GM12873 (cell line): ENCODE data around the gene TP53TG5.

Experiments used
- TF ChIP-seq, protein P1 (sequence below): IDR thresholded peaks from 2 replicates; pipeline ENCODE4 v1.5.1; 2012; ENCODE audit warnings: low read depth, mild to moderate bottlenecking, moderate library complexity, low read length, control low read depth; ENCODE audit not compliant: insufficient read depth; ENCODE audit errors: missing control alignments

TP53TG5 gene

DNA sequence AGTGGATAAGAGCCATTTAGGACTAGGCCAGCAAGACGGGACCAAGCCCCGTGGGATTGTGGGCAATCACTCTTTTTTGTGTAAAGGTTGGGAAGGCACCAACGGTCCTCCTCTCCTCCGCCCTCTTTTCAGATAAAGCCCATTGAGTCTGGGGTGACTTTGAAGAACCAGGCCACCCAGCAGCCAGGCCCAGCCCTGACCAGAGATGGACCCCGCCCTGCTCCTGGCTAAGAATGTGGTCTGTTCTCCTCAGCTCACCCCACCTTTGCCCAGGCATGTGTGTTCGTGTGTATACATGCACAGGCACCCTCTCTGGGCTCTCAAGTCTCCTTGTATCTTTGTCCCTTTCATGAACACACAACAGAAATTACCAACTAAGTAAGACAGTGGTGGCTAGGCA is 39.0 kb downstream of the TP53TG5 start:
- TF ChIP-seq, protein P1, sequence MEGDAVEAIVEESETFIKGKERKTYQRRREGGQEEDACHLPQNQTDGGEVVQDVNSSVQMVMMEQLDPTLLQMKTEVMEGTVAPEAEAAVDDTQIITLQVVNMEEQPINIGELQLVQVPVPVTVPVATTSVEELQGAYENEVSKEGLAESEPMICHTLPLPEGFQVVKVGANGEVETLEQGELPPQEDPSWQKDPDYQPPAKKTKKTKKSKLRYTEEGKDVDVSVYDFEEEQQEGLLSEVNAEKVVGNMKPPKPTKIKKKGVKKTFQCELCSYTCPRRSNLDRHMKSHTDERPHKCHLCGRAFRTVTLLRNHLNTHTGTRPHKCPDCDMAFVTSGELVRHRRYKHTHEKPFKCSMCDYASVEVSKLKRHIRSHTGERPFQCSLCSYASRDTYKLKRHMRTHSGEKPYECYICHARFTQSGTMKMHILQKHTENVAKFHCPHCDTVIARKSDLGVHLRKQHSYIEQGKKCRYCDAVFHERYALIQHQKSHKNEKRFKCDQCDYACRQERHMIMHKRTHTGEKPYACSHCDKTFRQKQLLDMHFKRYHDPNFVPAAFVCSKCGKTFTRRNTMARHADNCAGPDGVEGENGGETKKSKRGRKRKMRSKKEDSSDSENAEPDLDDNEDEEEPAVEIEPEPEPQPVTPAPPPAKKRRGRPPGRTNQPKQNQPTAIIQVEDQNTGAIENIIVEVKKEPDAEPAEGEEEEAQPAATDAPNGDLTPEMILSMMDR: no peak

- TF ChIP-seq, protein P1: no peak
These were observed 39.7 kb downstream of the TP53TG5 start for GRCh38 chr20:45338121-45339030.

DNA sequence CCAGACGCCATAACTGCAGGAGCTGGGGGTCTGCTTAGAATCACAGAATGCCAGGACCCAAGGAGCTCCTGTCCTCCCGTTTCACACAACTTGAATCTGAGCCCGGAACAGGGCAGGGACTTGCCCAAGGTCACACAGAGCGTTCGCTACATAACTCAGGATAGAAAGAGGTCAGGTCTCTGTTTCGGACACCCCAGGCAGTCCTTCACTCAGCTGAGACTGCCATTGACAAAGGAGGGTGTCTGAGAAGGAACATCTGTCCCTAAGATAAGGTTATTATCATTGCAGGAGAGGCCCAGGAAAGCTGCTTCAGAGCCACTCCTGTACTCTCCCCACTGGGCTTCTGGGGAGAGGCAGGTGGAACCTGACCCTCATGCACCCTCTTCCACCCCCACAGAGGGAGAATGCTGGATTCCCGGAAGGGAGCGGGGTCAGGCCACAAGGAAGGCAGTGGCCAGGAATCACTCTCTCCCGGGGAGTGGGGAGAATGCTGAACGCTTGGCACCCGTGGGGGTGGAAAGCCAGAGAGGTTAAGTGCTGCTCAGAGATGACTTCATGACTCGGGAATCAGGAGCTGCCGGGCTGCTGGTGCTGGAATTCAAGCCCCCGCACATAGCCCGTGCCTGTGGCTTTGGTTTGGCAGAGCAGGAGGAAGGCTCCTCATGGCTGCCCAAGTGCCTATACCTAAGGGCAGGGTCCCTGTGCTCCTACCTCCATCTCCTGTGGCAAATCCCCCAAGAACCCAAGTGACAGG is 40.6 kb downstream of the TP53TG5 start:
- TF ChIP-seq, protein P1: no peak

DNA sequence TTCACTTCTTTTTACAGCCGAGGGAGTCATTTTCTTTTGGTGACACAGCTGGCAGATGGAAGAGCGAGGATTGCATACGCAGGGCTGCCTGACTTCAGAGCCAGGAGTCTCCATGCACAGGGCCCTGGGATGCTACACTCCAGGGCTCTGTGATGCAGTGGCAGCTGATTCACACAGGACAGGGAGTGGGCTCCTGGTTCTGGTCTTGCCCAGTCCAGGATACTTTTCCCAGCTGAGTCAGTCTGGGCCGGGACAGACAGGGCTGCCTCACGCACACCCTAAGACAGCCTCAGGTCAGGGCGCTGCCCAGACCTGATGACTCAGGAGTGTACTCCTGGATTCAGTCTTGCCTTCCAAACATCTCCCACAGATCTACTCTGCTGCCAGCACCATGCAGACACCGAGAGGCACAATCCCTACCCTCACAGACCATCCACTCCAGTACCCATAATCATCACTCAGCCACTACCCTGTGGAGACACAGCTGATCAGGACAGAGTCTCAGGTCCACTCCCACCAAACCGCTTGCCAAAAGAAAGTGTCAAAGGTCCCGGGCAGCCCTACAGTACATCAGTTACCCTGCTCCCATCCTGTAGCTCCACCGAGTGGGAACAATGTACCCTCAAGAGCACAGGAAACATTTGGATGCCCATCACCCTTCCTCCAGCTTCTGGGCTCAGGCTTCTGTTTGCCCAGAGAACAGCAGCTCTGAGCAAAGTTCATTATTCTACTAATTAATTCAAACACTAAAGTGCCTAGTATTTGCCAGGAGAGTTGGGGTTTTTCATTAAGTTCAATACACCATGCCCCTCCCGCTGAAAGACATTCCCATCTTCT is 41.4 kb downstream of the TP53TG5 start:
- TF ChIP-seq, protein P1: no peak

DNA sequence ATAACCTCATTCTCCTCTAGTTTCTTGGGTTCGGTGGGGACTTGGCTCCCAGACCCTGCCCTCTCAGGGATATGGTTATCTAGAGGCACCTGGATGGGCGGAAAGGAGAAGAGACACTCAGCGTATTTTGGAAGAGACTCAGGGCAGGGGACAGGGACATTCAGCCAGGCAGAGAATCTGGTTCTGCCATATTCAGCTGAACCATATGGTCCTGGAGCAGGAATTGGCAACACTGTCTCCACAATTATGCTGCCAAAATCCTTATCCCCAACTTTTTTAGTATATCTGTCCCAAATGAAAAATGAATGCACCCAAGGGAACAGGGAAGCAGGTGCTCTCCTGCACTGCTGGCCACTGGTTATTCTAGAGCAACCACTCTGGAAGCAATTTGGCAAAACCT is 47.6 kb downstream of the TP53TG5 start:
- TF ChIP-seq, protein P1: no peak

- TF ChIP-seq, protein P1: no peak
These were observed 48.4 kb downstream of the TP53TG5 start for GRCh38 chr20:45329497-45330319.
